ENCODE results near the gene PLEKHG3.

The PLEKHG3 gene

DNA sequence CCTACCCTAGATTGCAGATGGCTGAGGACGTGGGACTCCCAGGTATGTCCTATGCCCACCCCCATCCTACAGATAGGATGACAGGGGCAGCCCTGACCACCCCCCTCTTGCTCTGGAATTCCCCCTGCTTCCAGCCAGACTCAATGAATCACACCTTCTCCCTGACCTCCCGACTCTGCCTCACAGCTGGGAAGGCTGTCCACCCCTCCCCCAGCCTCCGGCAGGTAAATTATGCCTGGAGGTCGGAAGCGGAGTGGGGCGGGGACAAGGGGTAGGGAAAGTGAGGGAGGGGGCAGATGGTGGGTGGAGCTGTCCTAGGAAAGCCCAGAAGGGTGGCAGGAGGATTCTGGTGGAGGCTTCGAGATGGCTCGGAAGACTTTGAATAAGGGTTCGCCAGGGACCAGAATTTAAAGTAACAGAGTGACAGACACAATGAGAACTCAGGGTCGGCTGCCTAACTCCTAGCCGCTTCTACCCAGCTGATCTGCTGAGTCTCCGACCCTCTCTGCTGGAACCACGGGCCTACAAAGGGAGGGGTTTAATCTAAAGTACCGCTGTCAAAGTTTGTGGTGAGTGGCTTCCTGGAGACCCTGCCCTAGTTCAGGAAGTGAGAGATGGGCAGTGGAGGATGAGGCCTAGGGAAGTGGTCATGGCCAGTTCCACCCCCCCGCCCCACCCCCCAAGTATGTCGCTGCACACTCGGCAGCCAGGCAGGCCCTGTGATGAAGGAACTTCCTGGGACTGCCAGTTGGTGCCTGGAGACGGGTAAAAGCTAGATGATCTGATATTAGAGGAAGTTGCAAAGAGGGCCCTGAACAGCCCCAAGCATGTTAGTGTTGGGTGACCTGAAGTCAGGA lies 4.2 kb downstream of the PLEKHG3 start:
- DNase-seq = peak; percentile 9

DNA sequence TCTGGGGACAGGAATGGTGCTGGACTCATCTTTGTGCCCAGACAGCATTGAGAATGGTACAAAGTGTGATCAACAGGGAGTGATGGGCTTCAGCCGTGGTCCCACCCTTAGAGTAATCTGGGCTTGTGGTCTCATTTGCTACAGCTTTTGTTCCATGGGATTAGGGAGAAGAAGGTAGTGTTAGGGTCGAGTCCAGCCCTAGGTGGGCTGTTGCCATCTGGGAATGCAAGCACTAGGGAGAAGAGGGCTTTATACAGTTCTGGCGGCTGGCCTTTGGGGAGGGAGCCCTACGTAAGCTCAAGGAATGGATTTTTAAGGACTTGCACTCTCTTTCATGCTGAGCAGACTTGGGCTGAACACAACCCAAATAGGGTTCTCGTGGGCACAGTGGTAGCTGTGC lies 4.9 kb downstream of the PLEKHG3 start:
- no peak for DNase-seq

DNA sequence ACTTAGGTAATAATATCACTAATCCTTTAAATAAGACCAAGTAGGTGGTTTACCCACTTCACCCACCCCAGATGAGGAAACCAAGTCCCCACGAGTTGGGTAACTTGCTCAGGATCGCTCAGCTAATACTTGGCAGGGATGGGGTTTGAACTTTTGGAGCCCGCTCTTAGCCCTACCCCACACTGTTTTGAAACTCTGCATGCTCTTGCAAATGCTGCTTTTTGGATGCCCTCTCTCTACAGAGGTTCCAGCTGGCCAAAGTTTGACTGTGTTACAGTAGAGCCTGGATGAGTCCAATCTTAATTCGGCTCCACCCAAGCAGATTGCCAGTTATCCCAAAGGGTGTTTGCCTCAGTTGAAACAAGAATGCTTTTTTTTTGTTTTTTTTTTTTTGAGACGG lies 6.8 kb downstream of the PLEKHG3 start:
- no peak for DNase-seq

DNA sequence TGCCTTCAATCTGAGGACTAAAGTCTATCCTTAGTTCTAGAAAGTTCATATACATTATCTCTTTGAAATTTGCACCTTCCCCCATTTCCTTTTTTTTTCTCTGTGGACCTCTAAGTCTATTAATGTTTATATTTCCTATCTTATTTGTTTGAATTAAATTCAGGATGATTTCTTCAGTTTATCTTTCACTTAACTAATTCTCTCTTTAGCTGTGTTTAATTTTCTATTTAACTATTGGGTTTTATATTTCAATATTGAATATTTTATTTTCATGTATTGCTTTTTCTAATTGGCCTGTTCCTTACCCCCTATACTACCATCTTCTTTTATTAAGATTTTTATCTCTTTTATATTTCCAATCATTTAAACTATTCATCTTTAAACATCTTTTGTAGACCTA lies 9.5 kb downstream of the PLEKHG3 start:
- DNase-seq = no peak

DNA sequence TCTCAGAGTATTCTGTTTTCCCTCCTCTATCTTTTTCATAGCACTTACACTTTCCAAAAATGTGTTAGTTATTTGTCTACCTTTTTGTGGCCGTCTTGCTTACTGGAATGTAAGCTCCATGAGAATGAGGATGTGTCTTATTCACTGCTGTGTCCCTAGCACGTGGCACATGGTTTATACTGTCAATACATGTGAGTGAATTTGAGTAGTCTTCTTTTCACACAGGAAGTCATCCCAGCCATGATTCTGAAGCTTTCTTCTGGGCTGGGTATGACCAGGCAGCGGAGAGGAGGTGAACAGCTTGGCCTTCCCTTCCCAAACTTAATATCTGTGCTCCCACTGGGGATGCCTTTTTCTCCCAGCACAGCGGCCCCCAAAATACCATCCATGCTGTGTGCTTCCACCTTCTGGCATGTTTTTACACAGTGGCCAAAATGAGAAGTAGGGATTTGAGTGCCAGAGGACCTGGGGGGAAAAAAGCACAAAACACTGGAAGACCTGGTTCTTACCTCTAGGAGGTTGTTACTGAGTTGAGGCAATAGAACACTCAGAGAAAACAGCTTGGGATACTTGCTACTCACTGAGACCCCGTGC lies 10.3 kb downstream of the PLEKHG3 start:
- no peak for DNase-seq

DNA sequence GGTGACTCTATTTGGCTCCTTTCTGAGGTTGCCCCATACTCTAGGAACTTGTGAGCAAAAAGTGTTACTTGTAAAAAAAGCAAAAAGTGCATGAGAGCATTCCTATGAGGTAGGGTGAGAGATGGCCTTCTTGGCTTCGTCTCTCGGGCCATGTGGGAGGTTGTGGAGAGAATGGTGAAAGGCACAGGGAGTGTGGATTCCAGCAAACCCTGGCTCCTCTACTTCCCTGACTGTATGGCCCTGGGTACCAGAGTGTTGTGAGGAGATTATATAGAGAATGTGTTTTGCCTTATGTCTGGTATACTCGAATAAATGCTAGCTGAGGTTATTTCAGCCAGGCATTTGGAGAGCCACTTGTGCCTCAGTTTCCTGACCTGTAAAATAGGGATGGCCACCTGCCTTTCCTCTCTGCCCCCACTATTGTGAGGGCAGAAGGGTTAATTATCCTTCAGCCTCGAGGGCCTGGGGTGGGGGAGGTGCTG lies 11.0 kb downstream of the PLEKHG3 start:
- DNase-seq = no peak

DNA sequence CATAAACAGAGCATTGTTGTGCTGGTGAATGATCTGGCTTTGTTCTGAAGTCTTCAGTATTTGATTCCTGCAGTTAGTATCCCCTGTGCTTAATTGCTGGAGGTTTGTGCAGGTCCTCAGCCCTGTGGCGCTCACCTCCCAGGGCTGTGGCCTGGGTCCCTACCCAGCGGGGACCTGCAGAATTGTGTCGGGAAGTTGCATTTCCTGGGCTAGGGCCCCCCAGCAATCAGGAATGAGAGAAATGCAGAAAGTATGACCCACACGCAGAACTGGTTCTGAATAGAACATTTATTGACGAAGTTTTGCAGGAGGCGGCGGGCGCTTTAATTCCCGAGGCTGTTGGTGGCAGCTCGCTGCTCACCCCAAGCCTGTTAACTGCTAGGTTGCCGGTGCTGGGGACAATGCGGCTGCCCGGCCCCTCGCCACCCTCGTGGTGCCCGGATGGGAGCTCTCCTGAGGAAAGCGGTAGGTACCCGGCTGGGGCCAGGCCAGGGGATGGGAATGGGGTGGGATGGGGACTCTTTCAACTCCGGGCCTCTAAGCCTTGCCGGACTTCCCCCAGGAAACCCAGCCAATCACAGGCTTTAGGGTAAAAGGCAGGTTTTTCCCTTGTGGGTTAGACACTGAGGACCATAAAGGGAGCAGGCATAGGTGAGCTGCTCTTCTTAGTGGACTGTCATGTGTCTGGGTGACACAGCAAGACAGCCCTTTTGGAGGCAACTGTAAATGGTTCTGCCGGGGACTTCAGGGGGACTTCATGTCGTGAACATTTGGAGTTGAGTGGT lies 11.6 kb downstream of the PLEKHG3 start:
- DNase-seq = no peak

DNA sequence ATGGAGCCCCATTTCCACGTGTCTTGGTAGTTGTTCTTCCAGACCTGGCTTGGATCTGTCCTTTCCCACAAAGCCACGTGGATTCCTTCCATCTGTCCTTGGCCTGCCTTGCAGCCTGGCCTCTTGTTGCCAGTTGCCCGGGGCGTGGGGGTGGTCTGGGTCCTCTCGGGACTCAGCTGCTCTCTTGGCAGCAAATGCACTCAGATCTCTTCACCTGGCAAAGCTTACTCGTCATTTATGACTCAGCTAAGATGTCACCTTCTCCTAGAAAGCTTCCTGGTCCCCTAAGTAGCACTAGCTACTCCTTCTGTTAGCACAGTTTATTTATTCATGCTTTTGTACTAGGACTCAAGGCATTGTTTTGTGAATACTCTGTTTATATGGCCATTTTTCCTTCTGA lies 13.6 kb downstream of the PLEKHG3 start:
- DNase-seq = no peak

DNA sequence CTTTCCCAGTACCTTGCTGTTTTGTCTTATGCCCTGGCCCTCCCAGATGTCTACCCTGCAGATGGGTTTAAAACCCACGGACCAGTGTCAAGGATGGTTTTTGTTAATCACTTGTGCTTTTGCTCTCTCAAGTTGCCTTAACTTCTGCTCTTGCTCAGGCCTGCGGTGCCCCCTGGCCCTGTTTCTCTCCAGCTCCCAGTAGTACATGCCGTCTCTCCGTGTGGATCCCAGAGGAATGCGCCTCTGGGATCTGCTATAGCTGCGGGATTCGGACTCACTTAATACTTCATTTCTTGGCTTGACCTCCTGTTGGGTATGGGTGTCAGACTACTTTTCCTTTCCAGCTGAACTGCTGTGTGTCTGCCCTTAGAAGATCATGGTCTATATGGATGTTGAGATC lies 14.5 kb downstream of the PLEKHG3 start:
- no peak for DNase-seq

DNA sequence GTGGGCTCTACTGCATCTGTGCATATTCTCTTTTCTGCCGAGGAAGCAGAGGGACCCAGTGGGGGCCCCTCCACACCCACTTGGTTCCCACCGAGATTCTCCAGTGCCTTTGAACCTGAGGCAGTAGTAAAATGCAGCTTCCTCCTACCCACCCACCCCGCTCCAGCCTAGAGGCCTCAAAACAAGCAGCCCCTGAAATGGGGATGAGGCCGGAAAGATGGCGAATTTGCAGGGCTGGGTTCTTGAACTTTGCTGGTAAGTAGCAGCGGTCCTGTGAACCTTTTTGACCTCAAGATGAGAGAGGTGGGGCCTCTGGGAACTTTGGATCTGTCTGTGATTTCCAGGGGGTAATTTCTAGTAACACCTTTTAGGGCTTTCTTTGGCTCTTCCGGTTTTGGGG lies 15.4 kb downstream of the PLEKHG3 start:
- no peak for DNase-seq

DNA sequence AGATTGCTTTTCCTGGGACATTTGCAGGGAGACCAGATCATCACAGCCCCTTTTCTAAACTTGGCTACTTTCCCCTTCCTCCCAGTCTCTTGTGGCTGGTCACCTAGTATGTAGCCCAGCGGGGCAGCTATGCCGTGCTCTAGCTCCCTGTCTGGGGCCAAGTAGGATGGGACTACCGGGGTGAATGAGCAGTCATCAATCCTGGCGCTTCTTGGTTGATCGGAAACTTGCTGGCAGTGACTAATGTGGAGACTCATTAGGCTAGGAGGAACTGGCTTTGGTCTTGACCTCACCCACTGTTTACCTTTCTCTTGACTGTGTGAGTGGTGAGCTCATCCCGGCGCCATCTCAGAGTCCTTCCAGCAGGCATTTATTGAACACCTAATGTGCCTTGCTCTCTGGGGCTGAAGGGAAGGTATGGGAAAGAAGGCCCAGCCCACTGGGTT lies 15.9 kb downstream of the PLEKHG3 start:
- DNase-seq = peak; percentile 88

DNA sequence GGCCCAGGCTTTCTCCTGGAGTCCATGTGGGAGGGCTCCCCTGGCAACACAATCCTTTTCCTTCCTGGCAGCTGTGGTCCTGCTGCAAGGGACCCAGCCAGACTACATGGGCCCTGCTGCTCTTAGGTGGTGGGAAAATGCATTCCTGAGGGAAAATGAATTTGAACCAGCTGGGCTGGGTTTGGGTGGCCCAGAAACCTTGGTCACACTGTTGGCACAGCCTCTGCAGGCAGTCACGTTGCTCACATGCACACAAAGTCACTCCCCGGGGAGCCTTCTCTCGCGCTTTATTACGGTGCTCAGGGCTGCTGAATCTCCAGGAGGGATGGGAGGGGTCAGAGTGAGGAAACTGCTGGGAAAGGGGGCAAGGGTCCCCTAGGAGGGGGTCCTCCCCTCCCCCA lies 17.2 kb downstream of the PLEKHG3 start:
- DNase-seq = no peak

DNA sequence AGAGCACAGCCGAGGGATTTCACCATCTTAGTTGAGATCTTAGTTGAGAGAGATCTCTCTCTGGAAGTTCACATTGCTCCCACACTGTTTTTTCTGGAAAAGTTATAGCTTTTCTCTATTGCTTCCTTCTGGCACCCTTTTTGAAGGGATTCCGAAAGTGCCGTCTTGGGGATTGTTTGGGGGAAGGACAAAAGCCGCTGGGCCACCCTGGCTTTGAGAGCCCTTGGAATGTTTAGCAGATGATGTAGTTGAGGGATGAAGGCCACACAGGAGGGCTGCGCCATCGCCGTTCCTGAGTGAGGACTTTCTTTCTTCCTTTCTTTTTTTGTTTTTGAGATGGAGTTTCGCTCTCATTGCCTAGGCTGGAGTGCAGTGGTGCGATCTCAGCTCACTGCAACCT lies 17.7 kb downstream of the PLEKHG3 start:
- DNase-seq = no peak

DNA sequence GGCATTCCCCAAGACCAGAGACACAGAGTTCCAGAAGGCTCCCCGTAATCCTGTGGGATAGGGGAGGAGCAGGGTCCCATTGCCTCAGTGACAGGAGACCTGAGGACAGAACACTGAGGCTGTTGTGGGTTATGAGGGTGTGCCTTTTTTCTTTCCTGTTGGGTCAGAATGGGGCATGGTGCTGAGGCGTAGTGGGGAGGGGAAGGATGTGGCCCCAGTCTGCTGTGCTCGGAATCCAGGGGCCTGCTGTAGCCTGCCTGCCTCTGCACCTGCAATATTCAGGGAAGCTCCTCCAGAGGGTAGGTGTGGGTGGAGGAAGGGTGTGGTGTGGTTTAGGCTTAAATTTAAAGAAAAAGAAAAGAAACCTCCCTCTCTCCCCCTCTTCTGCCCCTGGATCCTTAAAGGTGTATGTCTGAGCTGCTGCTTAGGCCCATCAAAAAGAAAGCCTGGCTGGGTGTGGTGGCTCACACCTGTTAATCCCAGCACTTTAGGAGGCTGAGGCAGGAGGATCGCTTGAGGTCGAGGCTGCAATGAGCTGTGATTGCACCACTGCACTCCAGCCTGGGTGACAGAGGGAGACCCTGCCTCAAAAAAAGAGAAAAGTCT lies 18.7 kb downstream of the PLEKHG3 start:
- no peak for DNase-seq

DNA sequence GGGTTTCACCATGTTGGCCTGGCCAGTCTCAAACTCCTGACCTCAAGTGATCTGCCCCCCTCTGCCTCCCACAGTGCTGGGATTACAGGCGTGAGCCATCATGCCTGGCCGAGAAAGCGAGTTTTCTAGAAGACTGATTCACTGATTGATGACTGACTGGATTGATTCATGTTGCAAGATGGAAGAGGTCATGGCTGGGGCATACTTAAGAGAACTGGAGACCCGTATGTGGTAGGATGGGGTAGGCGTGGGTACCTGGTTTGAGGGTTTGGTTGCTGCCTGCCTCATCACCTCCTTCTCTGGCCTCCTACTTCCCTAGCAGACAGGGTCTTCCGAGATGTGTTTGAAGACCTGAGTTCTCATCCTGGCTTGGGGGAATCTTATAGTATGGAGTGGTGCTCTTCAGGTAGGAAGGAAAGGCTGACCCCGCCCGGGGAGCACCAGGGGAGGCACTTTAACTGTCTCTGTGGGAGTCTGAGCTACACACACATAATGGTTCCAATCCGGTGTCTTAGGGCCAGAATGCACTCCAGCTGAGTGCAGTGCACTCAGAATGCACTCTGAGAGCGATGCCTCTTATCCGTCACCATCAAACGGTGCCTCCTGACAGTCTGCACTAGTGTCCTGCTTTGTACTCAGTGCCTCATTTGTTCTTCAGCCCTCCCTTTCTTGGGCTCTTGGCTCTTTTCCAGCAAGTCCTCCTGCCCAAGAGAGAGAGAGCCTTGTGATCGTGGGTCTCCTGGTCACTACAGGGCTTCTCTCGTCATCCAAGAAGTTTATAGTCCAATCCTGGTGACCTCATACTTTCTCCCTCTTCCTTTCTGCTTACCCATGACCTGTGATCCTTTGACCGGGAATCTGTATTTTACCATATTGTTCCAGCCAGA lies 19.7 kb downstream of the PLEKHG3 start:
- no peak for DNase-seq

DNA sequence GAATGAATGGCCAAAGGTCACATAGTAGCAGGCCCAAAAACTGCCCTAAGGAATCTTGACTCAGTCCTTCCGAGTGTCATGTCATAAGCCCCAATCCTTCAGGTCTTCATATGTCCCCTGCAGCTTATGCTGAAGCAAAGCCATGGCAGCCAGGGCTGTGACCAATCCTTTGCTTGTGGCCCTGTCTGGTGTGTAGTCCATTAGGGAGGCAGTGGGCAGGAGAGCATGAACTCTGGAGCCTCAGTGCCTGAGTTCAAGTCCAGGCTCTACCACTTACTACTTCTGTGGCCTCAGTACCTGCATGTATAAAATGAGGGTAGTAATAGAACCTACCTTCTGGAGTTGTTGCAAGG lies 20.3 kb downstream of the PLEKHG3 start:
- no peak for DNase-seq

DNA sequence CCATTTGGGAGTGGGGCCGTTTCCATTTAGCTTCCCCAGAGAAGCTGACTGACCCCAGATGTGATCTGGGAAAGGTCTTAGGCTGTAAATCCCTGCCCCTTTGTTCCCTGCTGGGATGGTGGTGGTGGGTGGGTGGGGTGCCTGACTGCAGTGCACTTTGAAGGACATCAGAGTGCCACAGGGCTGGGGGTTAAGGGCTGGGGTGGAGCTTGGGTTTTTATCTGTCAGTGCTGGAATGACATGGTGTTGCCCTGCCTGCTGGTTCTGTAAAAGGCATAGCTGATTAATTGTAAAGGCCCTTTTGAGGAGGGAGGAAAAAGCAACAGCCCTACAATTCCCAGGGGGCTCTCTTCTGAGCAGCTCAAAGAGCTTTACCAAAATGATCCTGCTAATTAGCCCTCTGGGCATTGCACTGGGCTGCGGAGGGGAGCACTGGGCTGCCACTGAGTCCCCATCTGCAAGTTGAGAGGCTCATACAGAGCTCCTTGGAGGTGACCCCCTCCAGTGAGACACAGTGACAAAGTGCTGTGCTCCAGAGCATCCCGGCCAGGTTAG lies 21.1 kb downstream of the PLEKHG3 start:
- no peak for DNase-seq

DNA sequence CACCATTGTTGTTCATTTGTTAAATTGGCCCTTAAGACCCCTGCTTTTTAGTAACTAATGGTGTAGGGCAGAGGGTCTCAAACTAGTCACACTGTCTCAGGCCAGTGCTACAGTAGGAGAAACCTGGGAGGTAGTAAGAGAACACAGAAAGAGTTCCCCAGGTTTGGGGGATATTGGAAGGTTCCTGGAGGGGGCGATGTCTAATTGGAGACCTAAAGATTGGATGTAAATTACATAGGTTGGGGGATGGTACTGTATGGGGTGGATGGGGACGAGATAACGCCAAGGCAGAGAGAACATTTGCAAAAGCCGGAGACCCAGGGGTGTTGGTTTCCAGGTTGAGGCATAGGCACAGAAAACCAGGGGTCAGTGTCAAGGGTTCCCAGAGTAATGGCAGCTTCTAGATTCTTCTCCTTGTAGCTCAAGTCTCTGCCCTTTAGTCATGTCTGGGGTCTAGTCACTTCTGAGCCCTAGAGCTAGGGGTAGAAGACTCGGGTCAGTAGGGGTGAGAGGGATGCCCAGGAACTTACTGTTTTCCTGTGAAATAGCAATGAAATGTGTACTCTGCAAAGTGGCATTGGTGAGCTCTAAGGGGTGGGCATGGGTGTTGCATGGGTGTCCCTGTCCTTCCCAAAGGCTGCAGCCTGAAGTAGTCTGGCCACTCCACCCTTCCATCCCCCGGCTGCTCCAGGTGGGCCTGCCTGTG lies 21.8 kb downstream of the PLEKHG3 start:
- DNase-seq = no peak

DNA sequence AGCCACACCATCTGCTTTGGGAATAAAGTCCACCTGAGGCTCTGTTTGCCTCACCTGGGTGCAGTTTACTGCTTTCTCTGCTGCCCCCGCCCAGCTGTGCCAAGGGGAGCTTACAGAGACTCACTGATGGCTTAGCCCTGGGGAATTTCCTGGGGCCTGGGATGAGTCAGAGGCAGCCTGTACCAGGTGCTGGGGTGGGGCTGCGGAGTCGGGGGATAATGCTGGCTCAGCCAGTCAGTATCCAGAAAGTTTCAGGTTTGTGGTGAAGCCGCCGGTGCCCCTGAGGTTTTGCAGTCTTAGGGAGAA lies 22.3 kb downstream of the PLEKHG3 start:
- no peak for DNase-seq

DNA sequence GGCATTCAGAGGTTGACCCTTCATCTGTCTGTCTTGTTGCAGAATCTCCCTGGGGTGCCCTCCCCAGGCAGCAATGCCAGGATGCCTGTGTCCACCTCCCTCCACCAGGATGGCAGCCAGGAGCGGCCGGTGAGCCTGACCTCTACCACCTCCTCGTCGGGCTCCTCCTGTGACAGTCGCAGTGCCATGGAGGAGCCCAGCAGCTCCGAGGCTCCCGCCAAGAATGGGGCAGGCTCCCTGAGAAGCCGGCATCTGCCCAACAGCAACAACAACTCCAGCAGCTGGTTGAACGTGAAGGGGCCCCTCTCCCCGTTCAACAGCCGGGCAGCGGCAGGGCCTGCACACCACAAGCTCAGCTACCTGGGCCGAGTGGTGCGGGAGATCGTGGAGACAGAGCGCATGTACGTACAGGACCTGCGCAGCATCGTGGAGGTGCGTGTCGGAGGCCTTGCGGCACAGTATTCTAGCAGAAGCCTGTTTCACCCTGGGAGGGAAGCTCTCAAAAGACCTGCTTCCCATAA lies 23.4 kb downstream of the PLEKHG3 start:
- DNase-seq = no peak

DNA sequence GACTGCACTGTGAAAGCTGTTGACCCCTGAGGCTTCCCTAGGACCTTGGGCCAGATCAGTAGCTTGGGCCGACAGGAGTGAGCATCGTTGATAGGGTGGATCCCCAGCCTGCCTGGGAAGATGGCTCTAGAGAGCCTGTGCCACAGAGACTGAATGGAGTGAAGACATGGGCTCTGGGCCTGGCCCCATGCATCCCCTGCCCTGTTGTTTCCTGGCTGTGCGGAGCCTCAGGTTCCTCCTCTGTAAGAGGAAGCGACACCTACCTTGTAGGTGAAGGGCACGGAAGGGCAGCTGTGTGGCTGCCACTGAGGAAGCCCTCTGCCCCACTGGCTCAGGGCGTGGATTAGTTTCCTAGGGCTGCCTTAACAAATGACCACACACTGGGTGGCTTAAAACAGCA lies 23.9 kb downstream of the PLEKHG3 start:
- no peak for DNase-seq

All from HCEC 1CT (cell line).